ENCODE data around the gene CLASP1. TPM values are rescaled to one million over a fixed set of nuclear protein-coding genes. Genes with fewer than 3 reads are reported as not detected.

The CLASP1 gene
- total RNA-seq, 2 experiments from 2014 or later: 58.0 to 58.5 TPM

GRCh38 chr2:121502246-121502645, 147.0 kb downstream of the CLASP1 start:
- no peak for DNase-seq
- Mint-ChIP-seq H3K27ac (no peak overlapping the region), H3K4me3 (no peak overlapping the region), H3K4me1 (ENCODE audit: low read depth) (peaks cover 28% of the 10 kb centered on the region), H3K36me3 (ENCODE audit: low read depth) (peaks cover 87% of the 10 kb centered on the region), H3K27me3 (no peaks in the 10 kb centered on the region), H3K9me3 (no peaks in the 10 kb centered on the region)
- TF ChIP-seq, protein P1, sequence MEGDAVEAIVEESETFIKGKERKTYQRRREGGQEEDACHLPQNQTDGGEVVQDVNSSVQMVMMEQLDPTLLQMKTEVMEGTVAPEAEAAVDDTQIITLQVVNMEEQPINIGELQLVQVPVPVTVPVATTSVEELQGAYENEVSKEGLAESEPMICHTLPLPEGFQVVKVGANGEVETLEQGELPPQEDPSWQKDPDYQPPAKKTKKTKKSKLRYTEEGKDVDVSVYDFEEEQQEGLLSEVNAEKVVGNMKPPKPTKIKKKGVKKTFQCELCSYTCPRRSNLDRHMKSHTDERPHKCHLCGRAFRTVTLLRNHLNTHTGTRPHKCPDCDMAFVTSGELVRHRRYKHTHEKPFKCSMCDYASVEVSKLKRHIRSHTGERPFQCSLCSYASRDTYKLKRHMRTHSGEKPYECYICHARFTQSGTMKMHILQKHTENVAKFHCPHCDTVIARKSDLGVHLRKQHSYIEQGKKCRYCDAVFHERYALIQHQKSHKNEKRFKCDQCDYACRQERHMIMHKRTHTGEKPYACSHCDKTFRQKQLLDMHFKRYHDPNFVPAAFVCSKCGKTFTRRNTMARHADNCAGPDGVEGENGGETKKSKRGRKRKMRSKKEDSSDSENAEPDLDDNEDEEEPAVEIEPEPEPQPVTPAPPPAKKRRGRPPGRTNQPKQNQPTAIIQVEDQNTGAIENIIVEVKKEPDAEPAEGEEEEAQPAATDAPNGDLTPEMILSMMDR (IDR thresholded peaks at IDR 0.05): no peak
- ATAC-seq (ENCODE audit: poor library complexity): no peak
- no peaks in the 10 kb centered on the region for H3K4me1 ChIP-seq (ENCODE audit: insufficient read depth, low read length)
- H3K27ac ChIP-seq (ENCODE audit: low read depth in 1 of 2, low read length in 2 of 2): no peak overlapping the region
- intact Hi-C loops (cut with DNase I, micrococcal nuclease): no loop called here
- ChIA-PET CTCF (no interaction called here), POLR2A (no interaction called here)
- H3K9me3 ChIP-seq (ENCODE audit: control insufficient read depth in 1 of 2, insufficient read depth in 1 of 2, low read length in 2 of 2): no peaks in the 10 kb centered on the region
- peaks cover 40% of the 10 kb centered on the region for H3K36me3 ChIP-seq (ENCODE audit: insufficient read depth, low read length)
- H3K4me3 ChIP-seq (ENCODE audit: low read length): no peak overlapping the region
- H3K27me3 ChIP-seq (ENCODE audit: control insufficient read depth in 1 of 2, insufficient read depth in 2 of 2, low read length in 2 of 2): no peaks in the 10 kb centered on the region

GRCh38 chr2:121501554-121501953, 147.7 kb downstream of the CLASP1 start:
- TF ChIP-seq, protein P1 (IDR thresholded peaks at IDR 0.05): no peak
- Mint-ChIP-seq H3K4me1 (ENCODE audit: low read depth) (peaks cover 22% of the 10 kb centered on the region), H3K9me3 (no peaks in the 10 kb centered on the region), H3K36me3 (ENCODE audit: low read depth) (peaks cover 87% of the 10 kb centered on the region), H3K27ac (no peak overlapping the region), H3K4me3 (no peak overlapping the region), H3K27me3 (no peaks in the 10 kb centered on the region)
- ATAC-seq (ENCODE audit: poor library complexity) (no peak), DNase-seq (no peak)
- no peaks in the 10 kb centered on the region for H3K4me1 ChIP-seq (ENCODE audit: insufficient read depth, low read length)
- POLR2A ChIA-PET: interaction anchor here (0.6 kb wide), 1 partner anchor 68 kb away, joined by 4 read pairs; no protein-coding TSS in a partner anchor
- CTCF ChIA-PET: interaction anchor here (0.7 kb wide), 1 partner anchor 20 kb away, joined by 3 read pairs; no protein-coding TSS in a partner anchor
- intact Hi-C loops (cut with DNase I, micrococcal nuclease): no loop called here
- no peak overlapping the region for H3K27ac ChIP-seq (ENCODE audit: low read depth in 1 of 2, low read length in 2 of 2)
- no peak overlapping the region for H3K4me3 ChIP-seq (ENCODE audit: low read length)
- H3K27me3 ChIP-seq (ENCODE audit: control insufficient read depth in 1 of 2, insufficient read depth in 2 of 2, low read length in 2 of 2): no peaks in the 10 kb centered on the region
- no peaks in the 10 kb centered on the region for H3K9me3 ChIP-seq (ENCODE audit: control insufficient read depth in 1 of 2, insufficient read depth in 1 of 2, low read length in 2 of 2)
- peaks cover 40% of the 10 kb centered on the region for H3K36me3 ChIP-seq (ENCODE audit: insufficient read depth, low read length)

- Mint-ChIP-seq H3K27ac (no peak overlapping the region), H3K27me3 (no peaks in the 10 kb centered on the region), H3K4me3 (no peak overlapping the region), H3K9me3 (no peaks in the 10 kb centered on the region), H3K36me3 (ENCODE audit: low read depth) (peaks cover 86% of the 10 kb centered on the region), H3K4me1 (ENCODE audit: low read depth) (peaks cover 17% of the 10 kb centered on the region)
- Histone ChIP-seq H3K9me3 (ENCODE audit: control insufficient read depth in 1 of 2, insufficient read depth in 1 of 2, low read length in 2 of 2) (no peaks in the 10 kb centered on the region), H3K4me1 (ENCODE audit: insufficient read depth, low read length) (no peaks in the 10 kb centered on the region), H3K27me3 (ENCODE audit: control insufficient read depth in 1 of 2, insufficient read depth in 2 of 2, low read length in 2 of 2) (no peaks in the 10 kb centered on the region), H3K27ac (ENCODE audit: low read depth in 1 of 2, low read length in 2 of 2) (no peak overlapping the region), H3K4me3 (ENCODE audit: low read length) (no peak overlapping the region), H3K36me3 (ENCODE audit: insufficient read depth, low read length) (peaks cover 38% of the 10 kb centered on the region)
- ChIA-PET POLR2A (interaction anchor here (0.6 kb wide), 1 partner anchor 68 kb away, joined by 4 read pairs; no protein-coding TSS in a partner anchor), CTCF (interaction anchor here (0.7 kb wide), 1 partner anchor 20 kb away, joined by 3 read pairs; no protein-coding TSS in a partner anchor)
- intact Hi-C loops (cut with DNase I, micrococcal nuclease): no loop called here
- ATAC-seq (ENCODE audit: poor library complexity): no peak
- TF ChIP-seq, protein P1 (IDR thresholded peaks at IDR 0.05): no peak
- DNase-seq: peak in 1 of 14 experiments; percentile 10
These were observed 148.2 kb downstream of the CLASP1 start for GRCh38 chr2:121501031-121501430.

Data from CD4-positive, alpha-beta T cell (primary cell).